Testis (tissue), 3 donors: ENCODE results near the gene PRKN. TPM values are rescaled to one million over a fixed set of nuclear protein-coding genes. Genes with fewer than 3 reads are reported as not detected.

Source experiments
- DNase-seq: peaks from one replicate; pipeline ENCODE4 v3.0.0-alpha.2; 2019
- H3K27ac ChIP-seq, 2 donors: fragments of 200-600 bp; sonication (generic); one replicate each; pipeline ENCODE4 v1.5.1; 2019
- H3K27me3 ChIP-seq: fragments of 200-600 bp; sonication (generic); one replicate; pipeline ENCODE4 v1.5.1; 2019
- H3K36me3 ChIP-seq: fragments of 200-600 bp; sonication (generic); one replicate; pipeline ENCODE4 v1.5.1; 2017; ENCODE audit warnings: low read depth; ENCODE audit errors: missing control alignments
- H3K4me1 ChIP-seq: fragments of 200-600 bp; sonication (generic); one replicate; pipeline ENCODE4 v1.5.1; 2019
- H3K4me3 ChIP-seq, 2 donors: fragments of 200-600 bp; sonication (generic); one replicate each; pipeline ENCODE4 v1.5.1; 2017 to 2019
- H3K9me3 ChIP-seq: fragments of 200-600 bp; sonication (generic); one replicate; pipeline ENCODE4 v1.5.1; 2017
- POLR2A ChIP-seq: fragments of 450-650 bp; IDR thresholded peaks from one replicate; pipeline ENCODE4 v1.6.1; 2017; ENCODE audit warnings: antibody characterized with exemption, mild to moderate bottlenecking, moderate library complexity
- WGBS, 2 donors: methylation state at CpG; one replicate each; pipeline ENCODE4 v1.1.5; 2018; 5-methylcytosine and 5-hydroxymethylcytosine counted together
- intact Hi-C: fragments of 100-400 bp; cut with DNase I; formaldehyde crosslinking; loops from one replicate; pipeline ENCODE4 v1.15.1; 2023; ENCODE audit warnings: low total_unique reads
- polyA plus RNA-seq: library from polyadenylated mRNA; stranded (reverse); fragments of 350-450 nt; fragmentation: Illumina TruSeq; extraction: RNeasy Lipid Tissue Mini Kit (QIAGEN cat#74804); gene quantifications from one replicate; pipeline ENCODE4 v1.2.3, GENCODE V29; 2014; ENCODE audit warnings: low read depth, low replicate concordance; ENCODE audit not compliant: insufficient read depth
- total RNA-seq, 2 donors: library from RNA; depleted of rRNA; stranded (reverse); fragments of >200 nt; gene quantifications; one replicate each; pipeline ENCODE4 v1.2.3, GENCODE V29; 2016
- TF ChIP-seq, protein P1 (sequence below), 3 experiments: fragments of 450-650 bp in 2 of 3; fragments of 200-600 bp in 1 of 3; sonication (generic) in 1 of 3; IDR thresholded peaks; one replicate each; pipeline ENCODE4 v1.5.1; 2016 to 2019; ENCODE audit warnings: antibody characterized with exemption in 3 of 3, mild to moderate bottlenecking in 2 of 3, moderate library complexity in 1 of 3

Gene PRKN
- total and polyA plus RNA-seq, 3 donors from 2014 or later: 19.1 to 34.5 (median 28.8) TPM

DNA sequence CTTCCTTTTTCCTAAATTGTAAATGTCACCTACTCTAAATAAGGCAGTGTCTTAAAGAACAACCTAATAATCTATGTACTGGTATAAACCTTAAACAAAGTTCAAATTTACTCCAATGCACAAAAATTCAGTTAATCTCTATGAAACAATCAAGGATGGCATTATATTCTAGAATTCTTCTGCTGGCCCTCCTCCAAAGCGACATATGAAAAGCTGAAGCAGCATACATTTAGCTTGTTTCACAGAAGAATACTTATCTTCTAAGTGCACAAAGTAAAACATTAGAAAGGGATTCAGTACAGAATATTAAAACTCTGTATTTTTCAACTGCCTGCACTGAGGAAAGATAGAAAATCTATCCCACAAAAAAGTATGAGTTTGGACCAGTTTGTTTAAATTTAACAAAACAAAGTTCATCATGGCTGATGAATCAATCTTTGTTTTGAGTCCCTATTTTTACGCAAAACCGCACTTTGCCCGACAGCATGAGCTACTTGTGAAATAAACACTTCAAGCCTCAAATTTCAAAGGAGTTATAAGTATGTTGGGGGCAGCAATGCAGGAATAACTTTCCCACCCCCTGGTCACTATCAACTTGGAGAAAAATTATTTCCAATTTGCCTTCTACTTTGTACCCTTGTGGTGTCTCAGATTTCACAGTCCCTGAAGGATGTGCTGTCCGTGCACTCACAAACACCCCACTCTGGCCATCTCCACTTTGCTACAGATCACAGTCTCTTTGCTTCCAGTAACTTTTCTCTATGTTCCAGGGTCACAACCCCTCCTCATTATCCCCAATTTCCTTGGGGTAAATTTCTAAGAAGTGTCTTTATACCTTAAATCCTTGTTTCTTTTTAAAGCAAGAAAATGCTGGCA, 238.2 kb downstream of the PRKN start:
- Histone ChIP-seq H3K27me3 (no peaks in the 10 kb centered on the region), H3K9me3 (no peaks in the 10 kb centered on the region), H3K4me3 (no peak overlapping the region), H3K4me1 (no peaks in the 10 kb centered on the region), H3K27ac (no peak overlapping the region), H3K36me3 (no peaks in the 10 kb centered on the region)
- 87 to 93% methylated on average over 5 of the region's 5 CpGs for WGBS, 2 donors
- intact Hi-C loops: no loop called here
- TF ChIP-seq, protein P1, sequence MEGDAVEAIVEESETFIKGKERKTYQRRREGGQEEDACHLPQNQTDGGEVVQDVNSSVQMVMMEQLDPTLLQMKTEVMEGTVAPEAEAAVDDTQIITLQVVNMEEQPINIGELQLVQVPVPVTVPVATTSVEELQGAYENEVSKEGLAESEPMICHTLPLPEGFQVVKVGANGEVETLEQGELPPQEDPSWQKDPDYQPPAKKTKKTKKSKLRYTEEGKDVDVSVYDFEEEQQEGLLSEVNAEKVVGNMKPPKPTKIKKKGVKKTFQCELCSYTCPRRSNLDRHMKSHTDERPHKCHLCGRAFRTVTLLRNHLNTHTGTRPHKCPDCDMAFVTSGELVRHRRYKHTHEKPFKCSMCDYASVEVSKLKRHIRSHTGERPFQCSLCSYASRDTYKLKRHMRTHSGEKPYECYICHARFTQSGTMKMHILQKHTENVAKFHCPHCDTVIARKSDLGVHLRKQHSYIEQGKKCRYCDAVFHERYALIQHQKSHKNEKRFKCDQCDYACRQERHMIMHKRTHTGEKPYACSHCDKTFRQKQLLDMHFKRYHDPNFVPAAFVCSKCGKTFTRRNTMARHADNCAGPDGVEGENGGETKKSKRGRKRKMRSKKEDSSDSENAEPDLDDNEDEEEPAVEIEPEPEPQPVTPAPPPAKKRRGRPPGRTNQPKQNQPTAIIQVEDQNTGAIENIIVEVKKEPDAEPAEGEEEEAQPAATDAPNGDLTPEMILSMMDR (IDR thresholded peaks at IDR 0.05): no peak
- TF ChIP-seq POLR2A: no peak
- no peak for DNase-seq

DNA sequence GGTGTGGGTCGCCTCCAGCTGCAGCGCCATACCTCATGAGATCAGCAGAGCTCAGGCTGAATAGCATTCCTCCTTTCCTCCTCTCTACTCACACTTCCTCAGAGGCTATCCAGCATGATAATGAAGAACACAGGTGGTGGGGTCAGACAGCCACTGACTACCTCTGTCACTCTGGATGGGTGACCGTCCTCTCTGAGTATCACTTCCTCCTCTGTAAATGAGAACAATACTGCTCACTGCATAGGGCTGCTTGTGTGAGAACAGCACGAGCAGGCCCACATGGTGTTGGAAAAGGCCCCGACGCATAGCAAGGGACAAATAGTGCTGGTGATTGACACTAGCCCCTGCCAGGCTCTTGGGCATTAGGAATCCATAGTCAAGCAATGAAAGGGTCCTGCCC, 239.1 kb downstream of the PRKN start:
- Histone ChIP-seq H3K36me3 (no peaks in the 10 kb centered on the region), H3K4me3 (no peak overlapping the region), H3K27me3 (no peaks in the 10 kb centered on the region), H3K27ac (no peak overlapping the region), H3K9me3 (no peaks in the 10 kb centered on the region), H3K4me1 (no peaks in the 10 kb centered on the region)
- DNase-seq: no peak
- intact Hi-C loops: no loop called here
- 85 to 92% methylated on average over 6 of the region's 6 CpGs for WGBS, 2 donors
- TF ChIP-seq, protein P1 (IDR thresholded peaks at IDR 0.05): no peak
- TF ChIP-seq POLR2A: no peak

DNA sequence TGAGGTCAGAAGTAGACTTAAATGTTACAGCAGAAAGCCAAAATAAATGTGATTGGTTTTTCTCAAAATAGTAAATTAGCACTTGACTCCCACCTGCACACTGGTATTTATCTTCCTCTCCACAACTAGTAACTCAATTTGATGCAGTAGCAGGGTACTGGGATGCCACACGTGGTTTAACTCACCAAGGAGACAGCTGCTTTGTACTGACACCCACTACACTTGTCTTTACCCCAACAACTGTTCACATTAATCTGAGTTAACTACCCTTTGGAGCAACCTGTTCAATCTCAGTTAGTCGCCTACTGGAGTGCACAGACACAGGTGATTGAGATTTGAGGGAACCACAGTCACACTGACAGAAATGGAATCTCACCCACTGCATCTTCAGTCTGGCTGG, 242.1 kb downstream of the PRKN start:
- Histone ChIP-seq H3K9me3 (no peaks in the 10 kb centered on the region), H3K27me3 (no peaks in the 10 kb centered on the region), H3K36me3 (no peaks in the 10 kb centered on the region), H3K4me3 (no peak overlapping the region), H3K27ac (no peak overlapping the region), H3K4me1 (no peaks in the 10 kb centered on the region)
- TF ChIP-seq, protein P1 (IDR thresholded peaks at IDR 0.05): no peak
- no peak for TF ChIP-seq POLR2A
- DNase-seq: no peak
- intact Hi-C loops: no loop called here
- WGBS, 2 donors: 53 to 59% methylated on average over 2 of the region's 2 CpGs

DNA sequence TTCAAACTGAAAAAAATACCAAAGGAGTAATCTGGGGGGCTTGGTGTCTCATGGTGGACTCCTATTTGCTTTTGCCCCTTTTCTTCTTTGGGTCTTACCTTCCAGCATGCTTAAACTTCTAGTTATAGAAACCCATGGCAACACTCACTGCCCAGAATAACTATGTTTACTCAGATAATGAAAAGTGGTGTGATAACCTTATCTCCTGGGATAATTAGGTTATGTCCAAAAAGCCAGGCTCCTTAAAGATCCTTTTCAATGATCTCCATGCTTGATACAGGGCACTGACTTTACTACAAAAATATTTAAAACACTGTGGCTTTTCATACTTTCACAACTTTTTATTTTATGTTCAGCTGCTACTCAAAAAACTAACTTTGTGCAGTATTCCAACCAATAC, 245.6 kb downstream of the PRKN start:
- H3K36me3 ChIP-seq: no peaks in the 10 kb centered on the region
- H3K27me3 ChIP-seq: no peaks in the 10 kb centered on the region
- no peak overlapping the region for H3K4me3 ChIP-seq
- TF ChIP-seq POLR2A: no peak
- TF ChIP-seq, protein P1 (IDR thresholded peaks at IDR 0.05): no peak
- no peaks in the 10 kb centered on the region for H3K9me3 ChIP-seq
- no peak overlapping the region for H3K27ac ChIP-seq
- no peak for DNase-seq
- H3K4me1 ChIP-seq: peaks cover 10% of the 10 kb centered on the region
- intact Hi-C loops: no loop called here

DNA sequence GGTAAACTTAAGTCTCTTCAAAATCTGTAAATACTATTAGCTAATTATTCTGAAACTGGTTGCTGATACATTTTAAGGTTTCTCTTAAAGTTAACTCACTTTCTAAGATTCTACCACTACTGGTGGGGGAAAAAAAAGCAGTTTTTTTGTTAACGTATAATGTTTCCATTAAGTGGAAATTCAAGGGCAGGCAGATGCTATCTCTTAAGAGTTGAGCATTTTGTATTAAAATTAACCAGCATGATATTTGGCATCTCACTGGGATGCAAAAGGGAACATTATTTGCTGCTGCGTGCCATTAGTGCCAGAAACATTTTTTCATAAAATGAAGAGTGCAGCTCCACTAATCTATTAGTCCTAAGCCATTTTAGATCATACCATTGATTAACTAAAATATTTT, 246.2 kb downstream of the PRKN start:
- Histone ChIP-seq H3K9me3 (no peaks in the 10 kb centered on the region), H3K4me3 (no peak overlapping the region), H3K36me3 (no peaks in the 10 kb centered on the region), H3K4me1 (peaks cover 10% of the 10 kb centered on the region), H3K27me3 (no peaks in the 10 kb centered on the region), H3K27ac (no peak overlapping the region)
- intact Hi-C loops: no loop called here
- TF ChIP-seq POLR2A: no peak
- TF ChIP-seq, protein P1 (IDR thresholded peaks at IDR 0.05): no peak
- 38 to 65% methylated on average over 2 of the region's 2 CpGs for WGBS, 2 donors
- no peak for DNase-seq
